HG02678 (cell line): ENCODE data around the gene DNAI1.

Experiments used
- ATAC-seq: cut with Tn5 transposase; IDR thresholded peaks from one replicate; pipeline ENCODE4 v1.9.1; 2021; ENCODE audit warnings: mild to moderate bottlenecking, moderate library complexity; ENCODE audit not compliant: unreplicated experiment

Gene DNAI1

GRCh38 chr9:34510497-34511468, 52.2 kb downstream of the DNAI1 start:
- ATAC-seq, result no peak

DNA sequence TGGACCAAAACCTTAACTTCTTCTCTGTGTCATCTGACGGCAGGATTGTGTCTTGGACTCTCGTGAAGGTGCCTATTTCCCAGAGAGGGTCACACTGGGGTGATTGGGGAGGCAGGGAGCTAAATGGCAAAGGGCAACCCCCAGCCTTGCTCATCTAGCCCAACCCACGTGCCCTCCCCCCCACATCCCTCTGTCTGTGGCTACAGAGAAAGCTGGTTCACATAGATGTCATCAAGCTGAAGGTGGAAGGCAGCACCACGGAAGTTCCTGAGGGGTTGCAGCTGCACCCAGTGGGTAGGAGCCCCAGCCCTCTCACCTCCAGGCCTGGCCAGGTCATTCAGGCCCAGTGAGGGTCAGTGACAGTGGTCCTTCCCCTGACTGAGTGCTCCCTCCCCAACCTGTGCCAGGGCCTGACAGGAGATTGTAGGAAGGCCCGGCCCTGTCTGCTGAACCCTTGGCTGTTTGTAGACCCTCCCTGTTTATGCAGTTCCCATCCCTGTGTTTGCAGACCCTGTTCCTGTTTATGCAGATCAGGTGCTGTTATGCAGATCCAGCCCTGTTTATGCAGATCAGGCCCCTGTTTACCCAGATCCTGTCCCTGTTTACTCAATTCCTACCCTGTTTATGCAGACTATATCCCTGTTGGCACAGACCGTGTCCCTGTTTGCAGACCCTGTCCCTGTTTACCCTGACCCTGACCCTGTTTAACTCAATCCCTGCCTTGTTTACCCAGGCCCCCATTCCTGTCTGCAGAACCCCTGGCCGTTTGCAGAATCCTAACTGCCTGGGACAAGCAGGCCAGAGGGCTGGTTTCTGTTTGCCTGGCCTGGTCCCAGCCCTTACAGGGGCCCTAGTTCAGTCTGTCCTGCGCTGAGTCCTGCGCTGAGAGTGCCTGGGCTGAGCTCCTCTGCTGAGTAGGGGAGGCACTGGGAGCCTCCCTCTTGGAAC, 53.8 kb downstream of the DNAI1 start:
- ATAC-seq, result no peak

DNA sequence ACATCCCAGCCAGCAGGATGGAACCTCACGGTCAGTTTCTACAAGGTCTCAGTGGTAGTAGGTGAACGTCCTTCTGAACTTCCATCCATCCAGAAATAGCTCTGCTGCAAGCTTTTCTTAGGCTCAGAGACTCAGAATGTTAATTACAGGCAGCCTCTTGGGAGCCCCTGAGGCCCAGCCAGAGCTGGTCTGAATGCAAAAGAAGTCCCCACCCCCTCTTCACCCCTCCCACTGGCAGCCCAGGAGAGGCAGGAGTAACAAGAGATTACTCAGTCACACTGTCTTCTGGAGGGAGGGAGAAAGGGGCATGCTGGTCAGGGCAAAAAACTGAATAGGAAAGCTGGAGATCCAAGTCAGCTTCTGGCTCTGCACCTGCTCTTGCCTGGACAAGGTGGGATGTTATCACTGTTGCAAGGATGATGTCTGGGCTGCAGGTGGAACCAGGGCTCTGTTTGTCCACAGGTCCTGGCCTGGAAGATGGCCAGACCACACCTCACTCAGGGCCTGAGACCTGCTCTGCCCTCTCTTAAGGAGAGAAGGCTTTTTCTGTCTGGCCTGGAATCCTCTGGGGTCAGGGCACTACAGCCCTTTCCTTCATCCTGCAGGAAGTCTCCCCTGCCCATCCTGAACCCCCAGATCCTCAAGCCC, 55.1 kb downstream of the DNAI1 start:
- no peak for ATAC-seq

- ATAC-seq, result no peak
These were observed 55.8 kb downstream of the DNAI1 start for GRCh38 chr9:34514401-34514800.

DNA sequence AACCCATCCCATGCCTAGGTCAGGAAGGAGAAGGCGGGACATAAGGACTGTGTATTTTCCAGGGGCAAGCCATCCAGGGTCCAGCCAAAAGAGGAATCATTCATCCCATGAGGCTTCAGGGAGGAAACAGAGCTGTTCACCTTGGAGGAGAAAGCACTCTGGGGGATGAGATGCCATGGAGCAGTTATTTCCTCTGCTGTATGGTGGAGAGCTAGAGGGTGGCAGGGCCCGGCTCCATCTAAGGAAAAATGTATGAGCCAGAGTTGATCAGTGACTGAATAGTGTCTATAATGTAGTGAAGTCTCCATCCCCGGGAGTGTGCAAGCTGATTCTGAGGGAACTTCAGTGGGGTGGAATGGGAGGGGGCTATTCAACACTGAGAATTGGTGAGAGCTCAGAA, 56.2 kb downstream of the DNAI1 start:
- no peak for ATAC-seq

- no peak for ATAC-seq
These were observed 57.4 kb downstream of the DNAI1 start for GRCh38 chr9:34515959-34516358.

DNA sequence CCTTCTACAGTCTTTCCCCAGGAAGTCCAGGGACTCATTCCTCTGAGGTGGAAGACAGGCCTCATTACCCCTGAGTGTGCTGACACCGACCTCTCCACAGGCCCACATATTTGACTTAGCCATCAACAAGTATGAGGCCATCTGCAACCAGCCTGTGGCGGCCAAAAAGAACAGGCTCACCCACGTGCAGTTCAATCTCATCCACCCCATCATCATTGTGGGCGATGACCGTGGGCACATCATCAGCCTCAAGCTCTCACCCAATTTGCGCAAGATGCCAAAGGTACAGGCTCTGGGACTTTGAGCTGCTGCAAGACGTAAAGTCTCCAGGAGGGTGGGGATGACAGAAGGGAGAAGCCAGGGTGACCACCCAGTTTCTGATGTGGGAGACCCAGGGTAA, 58.6 kb downstream of the DNAI1 start:
- ATAC-seq, result no peak

- ATAC-seq, result no peak
These were observed 59.6 kb downstream of the DNAI1 start for GRCh38 chr9:34518110-34518616.

DNA sequence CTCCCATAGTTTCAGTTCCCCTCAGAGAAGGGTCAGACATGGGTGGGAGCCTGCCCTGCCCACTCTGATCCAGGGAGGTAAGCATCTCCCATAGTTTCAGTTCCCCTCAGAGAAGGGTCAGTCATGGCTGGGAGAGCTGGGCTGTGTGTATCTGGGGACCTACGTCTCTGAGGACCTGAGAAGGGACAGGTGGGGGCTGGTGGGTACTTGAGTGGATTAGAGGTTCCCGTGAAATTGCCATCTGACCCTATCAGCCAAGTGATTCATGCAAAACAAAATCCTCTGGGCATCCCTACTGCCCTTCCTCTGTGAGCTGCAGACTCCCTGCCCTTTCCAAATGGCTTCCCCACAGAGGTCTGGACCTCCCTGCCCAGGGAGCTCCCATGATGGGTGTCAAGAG, 60.3 kb downstream of the DNAI1 start:
- ATAC-seq, result no peak

GRCh38 chr9:34519321-34520020, 60.9 kb downstream of the DNAI1 start:
- no peak for ATAC-seq

DNA sequence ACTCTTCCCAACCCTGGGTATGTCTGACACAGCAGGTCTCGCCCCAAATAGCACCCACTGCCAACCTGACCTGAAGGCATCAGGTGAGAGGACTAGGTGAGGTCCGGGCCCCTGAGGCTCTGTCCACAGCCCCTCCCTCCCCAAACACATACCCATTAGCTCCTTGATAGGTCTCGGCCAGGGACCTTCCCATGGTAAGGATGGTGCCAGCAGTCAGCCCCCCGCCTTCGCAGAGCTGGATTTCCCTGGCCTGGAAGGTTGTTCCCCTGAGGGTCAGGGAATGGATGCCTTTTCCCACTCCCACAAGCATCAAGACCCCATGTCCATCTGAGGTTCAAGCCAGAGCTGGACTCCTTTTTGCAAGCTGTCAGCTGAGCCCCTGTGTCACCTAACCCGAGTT, 61.5 kb downstream of the DNAI1 start:
- ATAC-seq, result no peak

- ATAC-seq, result no peak
These were observed 62.1 kb downstream of the DNAI1 start for GRCh38 chr9:34520505-34521385.

GRCh38 chr9:34521406-34522045, 62.9 kb downstream of the DNAI1 start:
- ATAC-seq, result no peak

DNA sequence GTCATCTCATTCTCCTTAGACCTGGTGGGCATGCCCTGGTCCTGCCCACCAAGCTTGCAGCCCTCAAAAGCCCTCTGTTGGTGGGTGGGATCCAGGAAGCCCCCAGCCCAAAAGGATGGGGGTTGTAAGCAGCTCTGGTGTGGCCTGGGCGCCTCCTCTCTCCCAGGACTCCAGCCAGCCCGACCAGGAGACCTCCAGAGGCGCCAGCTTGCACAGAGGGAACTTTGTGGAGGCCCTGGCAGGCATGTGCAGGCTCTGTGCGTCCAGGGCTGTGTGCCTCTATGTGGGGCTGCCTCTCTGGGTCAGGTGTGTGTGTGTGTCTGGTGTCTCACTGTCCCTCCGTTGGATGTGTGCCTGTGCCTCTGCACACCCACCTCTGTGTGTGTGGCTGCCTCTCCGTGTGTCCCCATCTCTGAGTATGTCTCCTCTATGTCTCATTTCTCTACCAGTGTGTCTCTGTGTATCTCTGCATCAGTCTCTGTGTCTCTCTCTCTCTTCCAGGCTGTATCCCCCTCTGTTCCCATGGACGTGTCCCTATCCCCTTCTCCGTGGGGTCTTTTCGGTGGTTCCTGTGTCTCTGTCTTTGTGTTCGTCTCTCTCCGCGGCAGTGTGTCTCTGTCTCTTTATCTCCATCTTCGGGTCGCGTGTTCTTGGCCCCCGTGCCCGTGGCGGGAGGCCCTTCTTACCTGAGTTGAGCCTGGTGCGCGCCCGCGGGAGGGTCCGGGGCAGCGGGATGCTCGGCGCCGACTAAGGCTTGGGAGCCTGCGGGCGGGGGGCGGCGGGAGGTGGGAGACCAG, 63.7 kb downstream of the DNAI1 start:
- no peak for ATAC-seq

DNA sequence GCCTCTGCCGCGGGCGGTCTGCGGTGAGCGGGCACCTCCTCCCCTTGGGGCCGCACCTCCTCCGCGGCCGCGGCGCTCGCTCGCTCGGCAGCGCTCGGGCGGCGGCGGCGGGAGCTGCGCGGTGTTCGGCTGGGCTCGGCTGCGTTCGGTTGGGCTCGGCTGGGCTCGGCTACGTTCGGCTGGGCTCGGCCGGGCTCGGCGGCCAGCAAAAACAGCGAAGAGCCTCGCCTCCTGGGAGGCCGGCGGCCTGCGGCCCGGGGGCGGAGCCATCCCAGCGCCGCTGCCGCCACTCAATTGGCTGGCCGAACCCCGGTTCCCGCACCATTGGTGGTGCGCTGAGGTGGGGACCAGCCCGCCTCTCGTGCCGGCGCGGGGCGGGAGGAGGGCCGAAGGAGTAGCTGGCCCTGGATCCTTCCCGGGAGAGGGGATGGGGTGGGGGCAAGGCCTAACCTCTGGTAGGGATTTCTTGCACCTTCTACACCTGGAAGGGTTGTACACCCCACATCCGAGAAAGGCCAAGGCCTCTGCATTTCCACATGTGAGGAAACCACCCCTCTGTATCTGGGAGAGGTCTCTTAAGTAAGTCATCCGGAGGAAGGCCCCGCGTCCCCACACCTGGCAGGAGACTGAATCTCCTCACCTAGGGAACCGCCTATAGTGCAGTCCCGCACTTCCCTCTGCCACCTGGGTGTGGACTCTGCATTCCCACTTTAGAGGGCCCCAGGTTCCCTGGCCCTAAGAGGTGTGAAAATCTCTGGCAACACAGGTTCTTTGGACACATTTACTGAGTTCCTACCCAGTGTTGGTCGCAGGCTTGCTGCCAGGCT, 64.6 kb downstream of the DNAI1 start, which contains the start of gene ENHO:
Gene ENHO (minus strand): TSS at position 20 of the 827 bp plus-strand sequence. CDS start 1,295 bp downstream, outside the sequence.
- ATAC-seq, result peak; percentile 87

- no peak for ATAC-seq
These were observed 65.7 kb downstream of the DNAI1 start for GRCh38 chr9:34524349-34524748.

- no peak for ATAC-seq
These were observed 67.4 kb downstream of the DNAI1 start for GRCh38 chr9:34526026-34526425.
